ENCODE data around the gene SLC22A31. TPM values are rescaled to one million over a fixed set of nuclear protein-coding genes. Genes with fewer than 3 reads are reported as not detected.

Gene SLC22A31
- total and polyA plus RNA-seq, 2 experiments from 2014 or later = 2.1 to 13.8 TPM

DNA sequence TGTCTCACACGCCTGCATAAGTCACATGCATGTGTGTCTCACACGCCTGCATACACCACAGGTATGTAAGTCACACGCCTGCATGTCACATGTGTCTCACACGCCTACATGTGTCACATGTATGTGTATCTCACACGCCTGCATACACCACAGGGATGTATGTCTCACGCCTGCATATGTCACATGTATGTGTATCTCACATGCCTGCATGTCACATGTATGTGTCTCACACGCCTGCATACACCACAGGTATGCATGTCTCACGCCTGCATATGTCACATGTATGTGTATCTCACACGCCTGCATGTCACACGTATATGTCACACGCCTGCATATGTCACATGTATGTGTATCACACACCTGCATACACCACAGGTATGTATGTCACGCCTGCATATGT is 42.6 kb downstream of the SLC22A31 start:
- TF ChIP-seq, protein P1, sequence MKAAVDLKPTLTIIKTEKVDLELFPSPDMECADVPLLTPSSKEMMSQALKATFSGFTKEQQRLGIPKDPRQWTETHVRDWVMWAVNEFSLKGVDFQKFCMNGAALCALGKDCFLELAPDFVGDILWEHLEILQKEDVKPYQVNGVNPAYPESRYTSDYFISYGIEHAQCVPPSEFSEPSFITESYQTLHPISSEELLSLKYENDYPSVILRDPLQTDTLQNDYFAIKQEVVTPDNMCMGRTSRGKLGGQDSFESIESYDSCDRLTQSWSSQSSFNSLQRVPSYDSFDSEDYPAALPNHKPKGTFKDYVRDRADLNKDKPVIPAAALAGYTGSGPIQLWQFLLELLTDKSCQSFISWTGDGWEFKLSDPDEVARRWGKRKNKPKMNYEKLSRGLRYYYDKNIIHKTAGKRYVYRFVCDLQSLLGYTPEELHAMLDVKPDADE (IDR thresholded peaks at IDR 0.05) = no peak
- TF ChIP-seq, protein P2, sequence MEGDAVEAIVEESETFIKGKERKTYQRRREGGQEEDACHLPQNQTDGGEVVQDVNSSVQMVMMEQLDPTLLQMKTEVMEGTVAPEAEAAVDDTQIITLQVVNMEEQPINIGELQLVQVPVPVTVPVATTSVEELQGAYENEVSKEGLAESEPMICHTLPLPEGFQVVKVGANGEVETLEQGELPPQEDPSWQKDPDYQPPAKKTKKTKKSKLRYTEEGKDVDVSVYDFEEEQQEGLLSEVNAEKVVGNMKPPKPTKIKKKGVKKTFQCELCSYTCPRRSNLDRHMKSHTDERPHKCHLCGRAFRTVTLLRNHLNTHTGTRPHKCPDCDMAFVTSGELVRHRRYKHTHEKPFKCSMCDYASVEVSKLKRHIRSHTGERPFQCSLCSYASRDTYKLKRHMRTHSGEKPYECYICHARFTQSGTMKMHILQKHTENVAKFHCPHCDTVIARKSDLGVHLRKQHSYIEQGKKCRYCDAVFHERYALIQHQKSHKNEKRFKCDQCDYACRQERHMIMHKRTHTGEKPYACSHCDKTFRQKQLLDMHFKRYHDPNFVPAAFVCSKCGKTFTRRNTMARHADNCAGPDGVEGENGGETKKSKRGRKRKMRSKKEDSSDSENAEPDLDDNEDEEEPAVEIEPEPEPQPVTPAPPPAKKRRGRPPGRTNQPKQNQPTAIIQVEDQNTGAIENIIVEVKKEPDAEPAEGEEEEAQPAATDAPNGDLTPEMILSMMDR (conservative IDR thresholded peaks at IDR 0.05; ENCODE audit: low read depth in 2 of 2) = no peak
- TF ChIP-seq ZNF114 (CRISPR knock-in tag; IDR thresholded peaks at IDR 0.05) = no peak
- TF ChIP-seq JUNB (IDR thresholded peaks at IDR 0.05; ENCODE audit: unreplicated experiment) = no peak
- TF ChIP-seq ZNF331 (CRISPR knock-in tag; IDR thresholded peaks at IDR 0.05; ENCODE audit: low read depth) = no peak
- no peak for TF ChIP-seq POLR2AphosphoS5 (IDR thresholded peaks at IDR 0.05; ENCODE audit: low read depth)
- H3K4me2 ChIP-seq = no peak overlapping the region
- Mint-ChIP-seq H3K27ac (no peak overlapping the region), H3K9me3 (peaks cover 21% of the 10 kb centered on the region), H3K27me3 (ENCODE audit: insufficient read depth, low read depth, poor library complexity) (peaks cover 21% of the 10 kb centered on the region), H3K4me3 (no peak overlapping the region), H3K4me1 (no peaks in the 10 kb centered on the region), H3K36me3 (ENCODE audit: low read depth) (no peaks in the 10 kb centered on the region; the same call in 2 of the 3 replicates)
- H3K9me2 ChIP-seq (ENCODE audit: insufficient read depth) = 0 out of 2 replicates have a peak, but pooled peaks cover 6% of the 10 kb centered on the region
- no peaks in the 10 kb centered on the region for H3K27me3 ChIP-seq (ENCODE audit: insufficient read depth)
- H3K79me2 ChIP-seq (replicated peaks; ENCODE audit: insufficient read depth) = no peaks in the 10 kb centered on the region
- H2AFZ ChIP-seq = no peak overlapping the region
- H4K20me1 ChIP-seq (replicated peaks; ENCODE audit: insufficient read depth) = no peaks in the 10 kb centered on the region; the same call in 1 of the 2 replicates
- H3K4me1 ChIP-seq (ENCODE audit: insufficient read depth) = no peaks in the 10 kb centered on the region
- H3K27ac ChIP-seq (ENCODE audit: low read depth) = no peak overlapping the region
- no peaks in the 10 kb centered on the region for H3K36me3 ChIP-seq (ENCODE audit: insufficient read depth)
- DNase-seq (ENCODE audit: low spot score) = no peak
- ATAC-seq = no peak
- H3K4me3 ChIP-seq = no peak overlapping the region
- peaks cover 17% of the 10 kb centered on the region for H3F3A ChIP-seq (replicated peaks; ENCODE audit: low read depth)

DNA sequence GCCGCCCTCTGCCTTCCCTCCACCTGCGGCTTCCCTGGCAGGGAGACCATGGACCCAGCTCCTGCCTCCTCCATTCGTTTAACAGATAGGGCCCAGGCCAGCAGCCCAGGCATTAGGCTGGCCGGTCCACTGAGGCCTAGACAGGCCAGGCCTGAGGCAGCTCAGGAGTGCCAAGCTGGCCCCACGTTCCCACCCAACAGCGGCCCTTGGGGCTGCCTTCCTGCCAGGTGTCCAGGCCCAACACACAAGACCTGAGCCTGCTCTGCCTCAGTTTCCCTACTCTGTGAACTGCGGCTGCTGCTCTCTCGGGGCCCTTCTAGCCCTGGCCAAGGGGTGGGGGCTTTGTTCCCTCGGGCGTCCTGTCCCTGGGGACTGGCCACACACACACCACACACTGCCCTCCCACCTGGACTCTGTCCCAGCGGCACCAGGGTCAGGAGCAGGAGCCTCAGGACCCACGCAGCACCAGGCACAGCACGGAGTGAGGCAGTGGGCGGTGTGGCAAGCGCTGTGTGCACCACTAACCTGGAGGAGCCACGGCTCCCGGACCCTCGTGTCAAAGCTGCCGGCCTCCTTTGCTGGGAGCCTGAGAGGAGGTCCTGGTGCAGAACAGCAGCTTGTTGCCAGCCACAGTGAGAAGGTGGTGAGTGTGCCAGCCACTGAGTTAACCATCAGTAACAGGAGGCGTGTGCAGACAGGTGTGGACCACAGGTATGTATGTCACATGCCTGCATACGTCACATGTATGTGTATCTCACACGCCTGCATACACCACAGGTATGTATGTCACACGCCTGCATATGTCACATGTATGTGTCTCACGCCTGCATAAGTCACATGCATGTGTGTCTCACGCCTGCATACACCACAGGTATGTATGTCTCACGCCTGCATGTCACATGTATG is 43.3 kb downstream of the SLC22A31 start:
- H3F3A ChIP-seq (replicated peaks; ENCODE audit: low read depth) = peaks cover 17% of the 10 kb centered on the region
- H3K79me2 ChIP-seq (replicated peaks; ENCODE audit: insufficient read depth) = no peaks in the 10 kb centered on the region
- H3K4me1 ChIP-seq (ENCODE audit: insufficient read depth) = no peaks in the 10 kb centered on the region
- no peak overlapping the region for H3K4me2 ChIP-seq
- H3K27me3 ChIP-seq (ENCODE audit: insufficient read depth) = no peaks in the 10 kb centered on the region
- H3K4me3 Mint-ChIP-seq = no peak overlapping the region
- peaks cover 21% of the 10 kb centered on the region for H3K9me3 Mint-ChIP-seq
- no peak overlapping the region for H3K27ac ChIP-seq (ENCODE audit: low read depth)
- H3K36me3 Mint-ChIP-seq (ENCODE audit: low read depth) = peaks cover 6% of the 10 kb centered on the region; the same call in 2 of the 3 replicates
- H3K9me2 ChIP-seq (ENCODE audit: insufficient read depth) = 0 out of 2 replicates have a peak, but pooled peaks cover 6% of the 10 kb centered on the region
- H3K4me3 ChIP-seq = no peak overlapping the region
- DNase-seq (ENCODE audit: low spot score) = no peak
- TF ChIP-seq ZNF114 (CRISPR knock-in tag; IDR thresholded peaks at IDR 0.05) = no peak
- TF ChIP-seq, protein P1 (IDR thresholded peaks at IDR 0.05) = no peak
- TF ChIP-seq, protein P3, sequence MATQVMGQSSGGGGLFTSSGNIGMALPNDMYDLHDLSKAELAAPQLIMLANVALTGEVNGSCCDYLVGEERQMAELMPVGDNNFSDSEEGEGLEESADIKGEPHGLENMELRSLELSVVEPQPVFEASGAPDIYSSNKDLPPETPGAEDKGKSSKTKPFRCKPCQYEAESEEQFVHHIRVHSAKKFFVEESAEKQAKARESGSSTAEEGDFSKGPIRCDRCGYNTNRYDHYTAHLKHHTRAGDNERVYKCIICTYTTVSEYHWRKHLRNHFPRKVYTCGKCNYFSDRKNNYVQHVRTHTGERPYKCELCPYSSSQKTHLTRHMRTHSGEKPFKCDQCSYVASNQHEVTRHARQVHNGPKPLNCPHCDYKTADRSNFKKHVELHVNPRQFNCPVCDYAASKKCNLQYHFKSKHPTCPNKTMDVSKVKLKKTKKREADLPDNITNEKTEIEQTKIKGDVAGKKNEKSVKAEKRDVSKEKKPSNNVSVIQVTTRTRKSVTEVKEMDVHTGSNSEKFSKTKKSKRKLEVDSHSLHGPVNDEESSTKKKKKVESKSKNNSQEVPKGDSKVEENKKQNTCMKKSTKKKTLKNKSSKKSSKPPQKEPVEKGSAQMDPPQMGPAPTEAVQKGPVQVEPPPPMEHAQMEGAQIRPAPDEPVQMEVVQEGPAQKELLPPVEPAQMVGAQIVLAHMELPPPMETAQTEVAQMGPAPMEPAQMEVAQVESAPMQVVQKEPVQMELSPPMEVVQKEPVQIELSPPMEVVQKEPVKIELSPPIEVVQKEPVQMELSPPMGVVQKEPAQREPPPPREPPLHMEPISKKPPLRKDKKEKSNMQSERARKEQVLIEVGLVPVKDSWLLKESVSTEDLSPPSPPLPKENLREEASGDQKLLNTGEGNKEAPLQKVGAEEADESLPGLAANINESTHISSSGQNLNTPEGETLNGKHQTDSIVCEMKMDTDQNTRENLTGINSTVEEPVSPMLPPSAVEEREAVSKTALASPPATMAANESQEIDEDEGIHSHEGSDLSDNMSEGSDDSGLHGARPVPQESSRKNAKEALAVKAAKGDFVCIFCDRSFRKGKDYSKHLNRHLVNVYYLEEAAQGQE (IDR thresholded peaks at IDR 0.05; ENCODE audit: unreplicated experiment) = no peak
- no peak for ATAC-seq
- H2AFZ ChIP-seq = no peak overlapping the region
- H3K36me3 ChIP-seq (ENCODE audit: insufficient read depth) = no peaks in the 10 kb centered on the region
- H3K27ac Mint-ChIP-seq = no peak overlapping the region
- peaks cover 22% of the 10 kb centered on the region for H3K27me3 Mint-ChIP-seq (ENCODE audit: insufficient read depth, low read depth, poor library complexity)
- peaks cover 2% of the 10 kb centered on the region; the same call in 1 of the 3 replicates for H3K4me1 Mint-ChIP-seq
- no peaks in the 10 kb centered on the region for H4K20me1 ChIP-seq (replicated peaks; ENCODE audit: insufficient read depth)

All from GM23338 (cell line).